HG03135 (cell line): ENCODE data around the gene MYO1H.
"Not testable (repeated sequence)": the region's sequence is repeated elsewhere in the genome, so short reads cannot be mapped to it uniquely, and the experiment has no call there.

Experiments
- ATAC-seq: cut with Tn5 transposase; IDR thresholded peaks from one replicate; pipeline ENCODE4 v1.9.1; 2021; ENCODE audit warnings: mild to moderate bottlenecking, moderate library complexity; ENCODE audit not compliant: unreplicated experiment

MYO1H gene

GRCh38 chr12:109345428-109345827 lies 2.3 kb upstream of the MYO1H start:
- ATAC-seq = no peak

- ATAC-seq = no peak
These were observed 780 bp upstream of the MYO1H start for GRCh38 chr12:109346920-109347319.

GRCh38 chr12:109352184-109352583 lies 4.5 kb downstream of the MYO1H start:
- no peak for ATAC-seq

- no peak for ATAC-seq
These were observed 8.9 kb downstream of the MYO1H start for GRCh38 chr12:109356577-109356976.

GRCh38 chr12:109357032-109357431 lies 9.3 kb downstream of the MYO1H start:
- ATAC-seq = no peak

- ATAC-seq = no peak
These were observed 10.6 kb downstream of the MYO1H start for GRCh38 chr12:109358154-109358869.

- ATAC-seq = no peak
These were observed 11.5 kb downstream of the MYO1H start for GRCh38 chr12:109359131-109359690.

GRCh38 chr12:109369831-109370230 lies 22.1 kb downstream of the MYO1H start:
- ATAC-seq = no peak

- no peak for ATAC-seq
These were observed 29.5 kb downstream of the MYO1H start for GRCh38 chr12:109377139-109377685.

GRCh38 chr12:109378569-109378968 lies 30.9 kb downstream of the MYO1H start:
- no peak for ATAC-seq

GRCh38 chr12:109382031-109382430 lies 34.3 kb downstream of the MYO1H start:
- ATAC-seq = no peak

- ATAC-seq = no peak
These were observed 35.5 kb downstream of the MYO1H start for GRCh38 chr12:109383240-109383639.

GRCh38 chr12:109385339-109386058 lies 37.8 kb downstream of the MYO1H start:
- ATAC-seq = no peak

- ATAC-seq = no peak
These were observed 38.3 kb downstream of the MYO1H start for GRCh38 chr12:109386059-109386433.

- no peak for ATAC-seq
These were observed 39.9 kb downstream of the MYO1H start for GRCh38 chr12:109387425-109388166.

GRCh38 chr12:109388167-109388563 lies 40.5 kb downstream of the MYO1H start:
- ATAC-seq = no peak

- no peak for ATAC-seq
These were observed 41.4 kb downstream of the MYO1H start for GRCh38 chr12:109389146-109389545.

- ATAC-seq = no peak
These were observed 46.0 kb downstream of the MYO1H start for GRCh38 chr12:109393437-109394345.

- no peak for ATAC-seq
These were observed 47.2 kb downstream of the MYO1H start for GRCh38 chr12:109394891-109395290.

- ATAC-seq = not testable (repeated sequence)
These were observed 57.1 kb downstream of the MYO1H start for GRCh38 chr12:109404841-109405240.
